Measurements from ENCODE around the gene LUZP1. TPM values are rescaled to one million over a fixed set of nuclear protein-coding genes. Genes with fewer than 3 reads are reported as not detected.

LUZP1 gene
- total and polyA plus RNA-seq, 2 donors (not counting 3 experiments of a cell fraction or from before 2014, with no cell fraction given), result 26.3 to 82.4 TPM

DNA sequence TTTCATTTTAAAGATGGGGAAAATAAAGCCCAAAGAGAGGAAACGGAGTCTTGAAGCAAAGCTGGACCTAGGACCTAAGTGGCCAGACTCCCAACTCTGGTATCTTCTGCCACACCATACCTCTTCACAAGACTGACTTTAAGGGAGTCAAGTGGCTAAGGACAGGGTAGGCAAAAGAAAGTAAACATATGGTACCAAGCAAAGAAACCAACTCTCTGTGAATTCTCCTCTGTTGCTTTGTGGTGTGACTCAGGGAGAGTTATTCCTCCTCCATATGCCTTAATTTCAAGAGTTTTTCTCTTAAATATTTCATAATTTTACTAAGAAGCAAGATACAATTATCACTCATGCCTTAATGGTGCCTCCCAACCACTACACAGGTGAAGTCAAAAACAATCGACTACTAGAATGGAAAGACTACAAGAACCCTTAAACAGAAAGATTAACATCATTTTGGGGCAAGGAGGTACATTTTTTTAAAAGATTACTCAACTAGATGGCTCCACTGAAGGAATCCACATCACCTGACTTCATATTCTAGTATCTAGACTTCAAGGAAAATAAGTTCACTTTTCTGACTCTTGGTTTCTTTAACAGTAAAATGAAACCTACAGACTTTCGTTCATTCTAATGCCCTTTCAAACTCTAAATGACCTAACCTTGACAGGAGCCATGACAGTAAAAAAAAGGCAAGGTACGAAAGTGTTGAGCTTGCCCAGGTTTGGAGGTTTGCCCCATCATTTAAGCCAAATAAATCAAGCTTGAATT is 44.2 kb downstream of the LUZP1 start:
- ChIA-PET CTCF (interaction anchor here (0.8 to 3.0 kb wide), 2 partner anchors 31 to 60 kb away, joined by 4 to 21 read pairs; no protein-coding TSS in a partner anchor), POLR2A (no interaction called here)
- H3K4me2 ChIP-seq (ENCODE audit: insufficient read depth, low read length), result no peak overlapping the region
- no peak for DNase-seq (ENCODE audit: low read depth, low spot score)
- H2AFZ ChIP-seq (ENCODE audit: low read depth, low read length), result no peak overlapping the region
- no peak overlapping the region for H3K9ac ChIP-seq (replicated peaks; ENCODE audit: extremely low read depth, insufficient read depth, low read length)
- H3K79me2 ChIP-seq (ENCODE audit: control insufficient read depth, insufficient read depth, low read length), result peaks cover 98% of the 10 kb centered on the region
- dilution Hi-C loops (cut with MboI; ENCODE audit: extremely low pct_ligation_motif_present, low sequenced_read_pairs) (no loop called here), intact Hi-C loops (cut with micrococcal nuclease) (no loop called here)
- H3K27ac ChIP-seq (ENCODE audit: insufficient read depth, low read depth, low read length), result no peak overlapping the region
- no peaks in the 10 kb centered on the region for H3K9me3 ChIP-seq (replicated peaks; ENCODE audit: control insufficient read depth, insufficient read depth, low read length)
- TF ChIP-seq FOS (IDR thresholded peaks at IDR 0.05; ENCODE audit: borderline replicate concordance, insufficient read depth, low read length) (no peak), POLR2A (IDR thresholded peaks at IDR 0.05; ENCODE audit: low read depth, low read length) (no peak), POLR2AphosphoS5 (IDR thresholded peaks at IDR 0.05; ENCODE audit: insufficient read depth, low read depth, low read length) (no peak), MYC (IDR thresholded peaks at IDR 0.05; ENCODE audit: low read depth, low read length) (no peak), GATA2 (IDR thresholded peaks at IDR 0.05; ENCODE audit: insufficient read depth, insufficient read length, low read depth, low read length) (no peak), EZH2 (IDR thresholded peaks at IDR 0.05; ENCODE audit: borderline replicate concordance, low read depth, low read length, severe bottlenecking) (no peak), JUN (IDR thresholded peaks at IDR 0.05; ENCODE audit: borderline replicate concordance, insufficient read depth, insufficient read length, low read depth) (no peak)
- TF ChIP-seq, protein P1, sequence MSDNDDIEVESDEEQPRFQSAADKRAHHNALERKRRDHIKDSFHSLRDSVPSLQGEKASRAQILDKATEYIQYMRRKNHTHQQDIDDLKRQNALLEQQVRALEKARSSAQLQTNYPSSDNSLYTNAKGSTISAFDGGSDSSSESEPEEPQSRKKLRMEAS (IDR thresholded peaks at IDR 0.05; ENCODE audit: insufficient read depth, insufficient read length), result no peak
- TF ChIP-seq, protein P2, sequence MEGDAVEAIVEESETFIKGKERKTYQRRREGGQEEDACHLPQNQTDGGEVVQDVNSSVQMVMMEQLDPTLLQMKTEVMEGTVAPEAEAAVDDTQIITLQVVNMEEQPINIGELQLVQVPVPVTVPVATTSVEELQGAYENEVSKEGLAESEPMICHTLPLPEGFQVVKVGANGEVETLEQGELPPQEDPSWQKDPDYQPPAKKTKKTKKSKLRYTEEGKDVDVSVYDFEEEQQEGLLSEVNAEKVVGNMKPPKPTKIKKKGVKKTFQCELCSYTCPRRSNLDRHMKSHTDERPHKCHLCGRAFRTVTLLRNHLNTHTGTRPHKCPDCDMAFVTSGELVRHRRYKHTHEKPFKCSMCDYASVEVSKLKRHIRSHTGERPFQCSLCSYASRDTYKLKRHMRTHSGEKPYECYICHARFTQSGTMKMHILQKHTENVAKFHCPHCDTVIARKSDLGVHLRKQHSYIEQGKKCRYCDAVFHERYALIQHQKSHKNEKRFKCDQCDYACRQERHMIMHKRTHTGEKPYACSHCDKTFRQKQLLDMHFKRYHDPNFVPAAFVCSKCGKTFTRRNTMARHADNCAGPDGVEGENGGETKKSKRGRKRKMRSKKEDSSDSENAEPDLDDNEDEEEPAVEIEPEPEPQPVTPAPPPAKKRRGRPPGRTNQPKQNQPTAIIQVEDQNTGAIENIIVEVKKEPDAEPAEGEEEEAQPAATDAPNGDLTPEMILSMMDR (IDR thresholded peaks at IDR 0.05; ENCODE audit: extremely low read depth in 1 of 2, insufficient read depth in 1 of 2, low read depth in 1 of 2, low read length in 2 of 2), result no peak
- H3K4me1 ChIP-seq (ENCODE audit: control insufficient read depth, extremely low read depth, insufficient read depth, low read length), result peaks cover 57% of the 10 kb centered on the region
- no peak for FAIRE-seq
- no TSS peak for BruUV-seq (replicated peaks)
- H3K9me1 ChIP-seq (replicated peaks; ENCODE audit: control insufficient read depth, extremely low read depth, insufficient read depth, low read length), result no peaks in the 10 kb centered on the region
- H3K27me3 ChIP-seq (ENCODE audit: control insufficient read depth in 2 of 2, insufficient read depth in 2 of 2, low read length in 2 of 2), result no peaks in the 10 kb centered on the region
- H4K20me1 ChIP-seq (replicated peaks; ENCODE audit: control insufficient read depth, extremely low read depth, insufficient read depth, low read length), result peaks cover 30% of the 10 kb centered on the region
- no peak overlapping the region for H3K4me3 ChIP-seq (replicated peaks in 1 of 3; ENCODE audit: insufficient read depth in 1 of 3, low read depth in 1 of 3, low read length in 3 of 3)
- no peaks in the 10 kb centered on the region for H3K36me3 ChIP-seq (ENCODE audit: control insufficient read depth in 2 of 2, extremely low read depth in 1 of 2, insufficient read depth in 2 of 2, low read length in 2 of 2)
